Small intestine (tissue), 7 donors: ENCODE results near the gene CIPC. TPM values are rescaled to one million over a fixed set of nuclear protein-coding genes. Genes with fewer than 3 reads are reported as not detected.

Source experiments
- DNase-seq, 2 donors: peaks; one replicate each; pipeline versions ENCODE4 v3.0.0 to v3.0.0-alpha.2; 2013
- FAIRE-seq: peaks from 2 replicates; lab custom pipeline; 2012; peaks lifted over from hg19 to GRCh38; lab: Jason Lieb, UNC
- H3K27ac ChIP-seq, 3 donors: one replicate each; pipeline ENCODE4 v1.5.1; 2013; ENCODE audit warnings: low read length in 2 of 3, mild to moderate bottlenecking in 2 of 3, control low read depth in 1 of 3, inconsistent platforms in 1 of 3, low read depth in 1 of 3, moderate library complexity in 1 of 3
- H3K27me3 ChIP-seq, 3 donors: one replicate each; pipeline ENCODE4 v1.6.1; 2013; ENCODE audit warnings: low read length in 3 of 3, inconsistent platforms in 1 of 3; ENCODE audit not compliant: control insufficient read depth in 3 of 3, insufficient read depth in 3 of 3
- H3K36me3 ChIP-seq, 3 donors: one replicate each; pipeline ENCODE4 v1.6.1; 2013; ENCODE audit warnings: low read length in 3 of 3, inconsistent platforms in 1 of 3, low read depth in 1 of 3, mild to moderate bottlenecking in 1 of 3, moderate library complexity in 1 of 3; ENCODE audit not compliant: control insufficient read depth in 3 of 3, insufficient read depth in 2 of 3
- H3K4me1 ChIP-seq, 3 donors: one replicate each; pipeline ENCODE4 v1.6.1; 2013; ENCODE audit warnings: low read length in 2 of 3, inconsistent platforms in 1 of 3, low read depth in 1 of 3, mild to moderate bottlenecking in 1 of 3, moderate library complexity in 1 of 3; ENCODE audit not compliant: control insufficient read depth in 3 of 3, insufficient read depth in 2 of 3
- H3K4me3 ChIP-seq, 3 donors: one replicate each; pipeline ENCODE4 v1.5.1; 2013; ENCODE audit warnings: low read length in 3 of 3, control low read depth in 1 of 3, inconsistent platforms in 1 of 3, low read depth in 1 of 3, mild to moderate bottlenecking in 1 of 3, moderate library complexity in 1 of 3
- H3K9me3 ChIP-seq, 2 donors: one replicate each; pipeline ENCODE4 v1.6.1; 2013; ENCODE audit warnings: low read depth in 1 of 2, low read length in 1 of 2; ENCODE audit not compliant: control insufficient read depth in 2 of 2, insufficient read depth in 1 of 2
- WGBS, 3 donors: extraction: QIAGEN DNeasy Blood & Tissue Kit; methylation state at CpG; one replicate each; pipeline ENCODE4 v1.1.7; 2013; 5-methylcytosine and 5-hydroxymethylcytosine counted together
- polyA plus RNA-seq, 4 donors: library from polyadenylated mRNA; stranded (reverse) in 3 of 4; unstranded in 1 of 4; fragments of 200-250 nt in 3 of 4; fragments of 120-200 nt in 1 of 4; gene quantifications; one replicate each; pipeline versions ENCODE4 v1.2.1 to v1.2.3, GENCODE V29; 2013
- donor health status: healthy with polysubstance abuse.
- donor health status: control.
- donor health status: control.
- donor health status: Bipolar disorder and iron deficiency.
- donor health status: healthy.

The CIPC gene
- polyA plus RNA-seq, 4 donors, result 7.6 to 26.9 (median 8.8) TPM

- Histone ChIP-seq H3K9me3 (peaks cover 0 to 9% of the 10 kb centered on the region in 2 donors), H3K27ac (no peak overlapping the region), H3K4me3 (no peak overlapping the region), H3K27me3 (no peaks in the 10 kb centered on the region), H3K36me3 (no peaks in the 10 kb centered on the region), H3K4me1 (peaks cover 0 to 13% (median 0%) of the 10 kb centered on the region in 3 donors)
- FAIRE-seq (no peak), DNase-seq (no peak)
- 80 to 93% (median 89%) methylated on average over 3 of the region's 3 CpGs for WGBS, 3 donors
Measured at GRCh38 chr14:77082356-77082755, 15.7 kb upstream of the CIPC start.

GRCh38 chr14:77083082-77083481, 15.0 kb upstream of the CIPC start:
- no peaks in the 10 kb centered on the region for H3K36me3 ChIP-seq
- no peak overlapping the region for H3K4me3 ChIP-seq
- H3K4me1 ChIP-seq, result peaks cover 0 to 13% (median 0%) of the 10 kb centered on the region in 3 donors
- DNase-seq (no peak), FAIRE-seq (no peak)
- no peak overlapping the region for H3K27ac ChIP-seq
- H3K9me3 ChIP-seq, result peaks cover 0 to 9% of the 10 kb centered on the region in 2 donors
- no peaks in the 10 kb centered on the region for H3K27me3 ChIP-seq
- 63 to 79% (median 65%) methylated on average over 3 of the region's 3 CpGs for WGBS, 3 donors

- no peaks in the 10 kb centered on the region for H3K27me3 ChIP-seq
- FAIRE-seq (no peak), DNase-seq (peak in 1 of 2 donors; percentile 64)
- H3K4me3 ChIP-seq, result no peak overlapping the region
- H3K4me1 ChIP-seq, result peaks cover 0 to 18% (median 0%) of the 10 kb centered on the region in 3 donors
- no peaks in the 10 kb centered on the region for H3K36me3 ChIP-seq
- H3K27ac ChIP-seq, result peak overlapping the region in 1 of 3 donors; percentile 44
- 48 to 57% (median 53%) methylated on average over 5 of the region's 5 CpGs for WGBS, 3 donors
- H3K9me3 ChIP-seq, result peaks cover 0 to 6% of the 10 kb centered on the region in 2 donors
Measured at GRCh38 chr14:77084985-77085384, 13.1 kb upstream of the CIPC start.

GRCh38 chr14:77085538-77085937, 12.5 kb upstream of the CIPC start:
- peak in 1 of 2 donors; percentile 31 for DNase-seq
- WGBS, 3 donors, result 65 to 80% (median 76%) methylated on average over 4 of the region's 4 CpGs
- H3K9me3 ChIP-seq, result peaks cover 0 to 2% of the 10 kb centered on the region in 2 donors

GRCh38 chr14:77086017-77086727, 11.9 kb upstream of the CIPC start:
- DNase-seq (peak in 1 of 2 donors; percentile 64), FAIRE-seq (no peak)
- Histone ChIP-seq H3K4me3 (no peak overlapping the region), H3K9me3 (peaks cover 0 to 4% of the 10 kb centered on the region in 2 donors), H3K4me1 (peaks cover 0 to 18% (median 0%) of the 10 kb centered on the region in 3 donors), H3K36me3 (no peaks in the 10 kb centered on the region), H3K27me3 (no peaks in the 10 kb centered on the region), H3K27ac (no peak overlapping the region)
- 96% methylated on average over 3 of the region's 3 CpGs for WGBS, 3 donors

More at GRCh38 chr14:77085538-77085937, 12.5 kb upstream of the CIPC start:
- FAIRE-seq, result no peak
- Histone ChIP-seq H3K4me3 (no peak overlapping the region), H3K4me1 (peaks cover 0 to 18% (median 0%) of the 10 kb centered on the region in 3 donors), H3K27me3 (no peaks in the 10 kb centered on the region), H3K27ac (no peak overlapping the region), H3K36me3 (no peaks in the 10 kb centered on the region)

GRCh38 chr14:77086951-77087350, 11.1 kb upstream of the CIPC start:
- Histone ChIP-seq H3K9me3 (peaks cover 0 to 11% of the 10 kb centered on the region in 2 donors), H3K36me3 (no peaks in the 10 kb centered on the region), H3K4me3 (no peak overlapping the region), H3K4me1 (peaks cover 0 to 18% (median 0%) of the 10 kb centered on the region in 3 donors), H3K27ac (no peak overlapping the region), H3K27me3 (no peaks in the 10 kb centered on the region)
- no peak for DNase-seq
- WGBS, 3 donors, result 90 to 96% (median 94%) methylated on average over 6 of the region's 6 CpGs
- FAIRE-seq, result no peak

GRCh38 chr14:77087631-77088030, 10.4 kb upstream of the CIPC start:
- H3K4me3 ChIP-seq, result no peak overlapping the region
- H3K27me3 ChIP-seq, result no peaks in the 10 kb centered on the region
- peak overlapping the region in 1 of 3 donors; percentile 19 for H3K27ac ChIP-seq
- no peak for DNase-seq
- no peaks in the 10 kb centered on the region for H3K36me3 ChIP-seq
- H3K4me1 ChIP-seq, result peaks cover 0 to 18% (median 0%) of the 10 kb centered on the region in 3 donors
- peaks cover 0 to 17% of the 10 kb centered on the region in 2 donors for H3K9me3 ChIP-seq
- 59 to 62% (median 59%) methylated on average over 3 of the region's 3 CpGs for WGBS, 3 donors
- FAIRE-seq, result no peak

GRCh38 chr14:77088219-77088618, 9.8 kb upstream of the CIPC start:
- Histone ChIP-seq H3K27me3 (no peaks in the 10 kb centered on the region), H3K36me3 (no peaks in the 10 kb centered on the region), H3K4me1 (peaks cover 0 to 18% (median 0%) of the 10 kb centered on the region in 3 donors), H3K4me3 (no peak overlapping the region), H3K27ac (peak overlapping the region in 1 of 3 donors; percentile 58), H3K9me3 (peaks cover 0 to 18% of the 10 kb centered on the region in 2 donors)
- FAIRE-seq, result no peak
- 12 to 51% (median 34%) methylated on average over 5 of the region's 5 CpGs for WGBS, 3 donors
- DNase-seq, result peak; percentile 90 to 94
